Liver (tissue), 1 donor: ENCODE measurements around the gene ALG1.

ENCODE experiments used
- MAX ChIP-seq: IDR thresholded peaks from 2 replicates; pipeline ENCODE4 v1.6.1; 2016; ENCODE audit warnings: antibody characterized with exemption
- ZBTB33 ChIP-seq: IDR thresholded peaks from 2 replicates; pipeline ENCODE4 v1.6.1; 2016; ENCODE audit warnings: antibody characterized with exemption

DNA sequence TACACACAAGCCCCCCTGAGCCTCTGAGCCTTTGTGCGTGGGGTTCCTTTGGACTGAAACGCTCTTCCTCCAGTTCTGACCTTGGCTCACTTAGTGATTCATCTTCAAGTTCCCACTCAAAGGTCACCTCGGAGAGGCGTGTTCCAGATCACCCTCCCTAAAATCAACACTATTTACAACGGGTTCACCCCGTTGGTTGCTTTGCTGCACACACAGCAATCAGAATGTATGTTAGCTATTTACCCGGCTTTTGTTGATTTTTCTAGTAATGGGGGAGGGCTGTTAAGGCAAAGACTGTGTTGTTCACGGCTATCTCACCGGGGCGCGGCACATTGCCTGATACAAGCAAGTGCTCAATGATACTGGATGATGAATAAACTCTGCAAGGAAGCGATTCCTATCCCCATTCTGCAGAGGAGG lies 38.9 kb upstream of the ALG1 start:
- no peak for TF ChIP-seq ZBTB33
- TF ChIP-seq MAX = no peak
